Fibroblast of skin of left quadriceps (primary cell): ENCODE results near the gene MPIG6B.
A peak's percentile ranks its signal among the peaks of the same experiment; 100 is the strongest.
"Not testable (repeated sequence)": the region's sequence is repeated elsewhere in the genome, so short reads cannot be mapped to it uniquely, and the experiment has no call there.

Experiments used
- DNase-seq, 2 experiments: peaks; one replicate each; pipeline ENCODE4 v3.0.0-alpha.2; 2013; ENCODE audit warnings: low read depth in 2 of 2

MPIG6B gene

DNA sequence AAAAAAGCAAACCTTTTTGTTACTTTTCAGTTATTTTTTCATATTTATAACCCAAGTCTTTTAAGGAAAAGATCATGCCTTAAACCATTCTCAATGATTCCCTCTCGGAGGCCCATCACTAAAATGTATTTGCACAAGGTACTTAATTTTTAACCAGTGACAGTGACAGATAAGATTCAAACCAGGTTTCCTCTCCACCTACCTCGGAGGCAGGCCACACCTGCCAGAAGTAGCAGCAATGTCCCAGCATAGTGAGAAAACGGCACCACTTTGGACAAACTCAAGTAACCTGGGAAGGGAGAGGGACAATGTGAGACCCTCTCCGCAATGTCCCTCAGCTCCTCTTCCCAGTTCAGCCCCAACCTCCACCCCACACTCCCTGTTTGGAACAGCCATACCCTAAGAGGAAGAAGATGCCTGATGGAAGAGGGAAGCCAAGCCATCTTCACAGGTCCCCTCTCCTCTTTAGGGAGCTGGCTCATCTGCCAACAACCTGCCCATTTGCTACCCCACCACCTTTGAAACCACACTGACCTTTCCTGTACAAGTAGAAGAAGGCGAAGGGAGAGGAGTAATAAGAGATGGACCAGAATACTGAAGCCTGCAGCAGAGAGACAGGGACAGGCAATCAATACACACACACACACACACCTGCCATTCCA, 22.3 kb upstream of the MPIG6B start:
- DNase-seq = no peak

DNA sequence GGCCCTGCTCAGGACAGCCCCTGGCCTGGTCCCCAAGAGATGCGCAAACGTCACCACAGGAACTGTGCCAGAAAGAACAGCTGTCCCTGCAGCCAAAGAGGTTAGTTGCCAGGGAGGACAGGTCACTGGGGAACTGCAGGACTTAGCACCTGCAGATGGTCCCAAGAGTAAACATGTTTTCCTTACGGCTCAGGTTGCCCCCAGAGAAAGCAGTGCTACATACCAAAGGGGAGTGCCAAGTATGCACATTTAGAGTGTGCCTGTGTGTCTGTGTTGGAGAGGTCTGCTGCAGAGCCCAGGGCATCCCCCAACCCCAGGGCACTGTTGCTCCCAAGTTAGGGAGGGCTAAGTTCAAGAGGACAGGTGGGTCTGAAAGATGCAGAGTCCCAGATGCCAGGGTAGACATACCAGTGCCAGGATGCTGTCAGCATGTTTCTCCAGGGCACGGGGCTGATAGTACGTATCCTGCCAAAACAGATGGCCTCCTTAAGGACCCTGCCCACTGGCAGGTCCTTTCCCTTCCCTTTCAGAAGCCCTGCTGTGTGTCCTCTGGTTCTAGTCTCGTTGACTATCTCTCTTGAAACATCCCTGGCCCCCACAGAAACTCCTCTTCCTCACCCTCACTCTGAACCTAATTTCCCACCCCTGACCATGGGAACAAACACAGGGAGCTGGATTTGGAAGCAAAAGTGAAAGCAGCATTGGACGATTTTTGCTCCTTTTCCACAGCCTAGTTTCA, 21.3 kb upstream of the MPIG6B start:
- DNase-seq = no peak

DNA sequence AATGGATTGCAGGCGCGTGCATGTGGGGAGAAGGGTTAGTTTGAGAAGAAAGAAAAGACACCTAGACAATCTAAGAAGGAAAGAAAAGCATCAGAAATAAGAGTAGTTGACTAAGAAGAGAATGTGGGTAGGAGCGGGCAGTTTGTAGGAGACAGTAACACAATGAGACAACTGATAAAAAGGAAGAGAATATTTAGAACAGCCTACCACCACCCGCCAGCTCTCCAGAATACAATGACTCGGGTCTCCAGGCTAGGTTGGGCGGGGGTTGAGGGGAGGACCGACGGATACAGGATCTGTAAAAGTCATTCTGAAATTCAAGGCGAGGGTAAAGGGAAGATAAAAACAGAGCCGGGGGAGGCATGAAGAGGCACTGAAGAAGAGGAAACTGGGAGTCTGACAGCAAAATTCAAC, 20.8 kb upstream of the MPIG6B start:
- no peak for DNase-seq

DNA sequence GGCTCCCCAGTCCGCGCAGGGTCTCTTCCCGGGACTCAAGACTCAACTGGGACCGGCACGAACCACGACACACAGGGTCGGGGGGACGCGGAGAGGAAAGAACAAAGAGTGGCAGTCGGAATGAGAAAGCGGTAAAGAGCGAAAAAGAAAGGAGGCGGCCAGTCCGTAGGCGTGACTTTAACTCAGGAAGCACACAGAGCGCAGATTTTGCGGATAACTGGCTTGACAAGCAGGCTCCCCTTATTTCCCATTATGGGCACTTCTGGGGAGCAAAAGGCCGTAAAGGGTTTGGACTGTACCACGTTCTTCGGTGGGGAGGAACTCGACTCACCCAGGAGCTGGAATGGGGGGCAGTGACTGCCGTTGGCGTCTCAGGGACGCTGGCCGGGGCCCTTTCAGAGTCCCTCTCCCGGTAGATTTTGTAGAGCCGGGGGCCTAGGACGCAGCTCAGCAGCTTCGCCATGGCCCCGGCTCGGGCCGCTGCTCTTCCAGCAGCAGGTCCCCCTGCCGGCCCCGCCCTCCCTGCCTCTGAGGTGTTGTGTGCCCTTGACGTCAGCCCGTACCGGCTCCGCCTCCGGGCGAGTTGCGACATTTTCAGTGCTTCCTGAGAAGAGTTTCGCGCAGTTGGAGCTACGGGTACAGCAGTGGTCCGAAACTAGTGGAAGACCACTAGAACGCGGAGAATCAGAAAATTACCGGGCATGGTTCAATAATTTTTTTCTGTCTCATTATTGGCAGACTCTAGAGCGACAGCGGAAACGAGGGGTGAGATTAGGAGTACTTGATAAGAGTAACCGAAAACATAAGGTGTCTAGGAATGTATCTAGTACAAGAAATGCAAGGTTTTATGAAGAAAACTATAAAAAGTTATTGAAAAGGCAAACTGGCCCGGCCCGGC, 20.1 kb upstream of the MPIG6B start, which contains the start of gene ABHD16A:
TSS of gene ABHD16A (minus strand) at position 506 of the 898 bp plus-strand sequence. CDS start at position 463, 43 bp downstream.
- peak; percentile 96 to 97 for DNase-seq

GRCh38 chr6:31705931-31706330, 17.2 kb upstream of the MPIG6B start:
- no peak for DNase-seq

- DNase-seq = no peak
These were observed 16.6 kb upstream of the MPIG6B start, which contains the start of gene LY6G6F for GRCh38 chr6:31706599-31706998. Gene LY6G6F, plus strand, starts transcription at chr6:31706866. Its CDS starts 41 bp downstream, at chr6:31706907.

DNA sequence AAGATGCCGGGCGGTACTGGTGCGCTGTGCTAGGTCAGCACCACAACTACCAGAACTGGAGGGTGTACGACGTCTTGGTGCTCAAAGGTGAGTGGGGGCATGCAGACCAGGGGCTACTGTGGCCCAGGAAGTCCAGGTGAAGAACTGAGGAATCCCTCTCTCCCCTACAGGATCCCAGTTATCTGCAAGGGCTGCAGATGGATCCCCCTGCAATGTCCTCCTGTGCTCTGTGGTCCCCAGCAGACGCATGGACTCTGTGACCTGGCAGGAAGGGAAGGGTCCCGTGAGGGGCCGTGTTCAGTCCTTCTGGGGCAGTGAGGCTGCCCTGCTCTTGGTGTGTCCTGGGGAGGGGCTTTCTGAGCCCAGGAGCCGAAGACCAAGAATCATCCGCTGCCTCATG, 15.5 kb upstream of the MPIG6B start:
- no peak for DNase-seq

DNA sequence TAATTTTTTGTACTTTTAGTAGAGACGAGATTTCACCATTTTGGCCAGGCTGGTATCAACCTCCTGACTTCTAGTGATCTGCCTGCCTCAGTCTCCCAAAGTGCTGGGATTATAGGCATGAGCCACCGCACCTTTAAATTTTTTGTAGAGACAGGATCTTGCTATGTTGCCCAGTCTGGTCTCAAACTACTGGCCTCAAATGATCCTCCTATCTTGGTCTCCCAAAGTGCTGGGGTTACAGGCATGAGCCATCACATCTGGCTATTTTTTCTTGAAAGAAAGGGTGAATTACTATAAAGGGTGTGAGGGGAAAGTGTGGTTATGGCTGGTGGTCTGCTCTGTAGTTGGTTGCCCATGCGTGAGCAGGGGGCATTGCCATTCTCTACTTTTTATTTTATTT, 14.9 kb upstream of the MPIG6B start:
- no peak for DNase-seq

- DNase-seq = not testable (repeated sequence)
These were observed 14.0 kb upstream of the MPIG6B start for GRCh38 chr6:31709157-31709556.

DNA sequence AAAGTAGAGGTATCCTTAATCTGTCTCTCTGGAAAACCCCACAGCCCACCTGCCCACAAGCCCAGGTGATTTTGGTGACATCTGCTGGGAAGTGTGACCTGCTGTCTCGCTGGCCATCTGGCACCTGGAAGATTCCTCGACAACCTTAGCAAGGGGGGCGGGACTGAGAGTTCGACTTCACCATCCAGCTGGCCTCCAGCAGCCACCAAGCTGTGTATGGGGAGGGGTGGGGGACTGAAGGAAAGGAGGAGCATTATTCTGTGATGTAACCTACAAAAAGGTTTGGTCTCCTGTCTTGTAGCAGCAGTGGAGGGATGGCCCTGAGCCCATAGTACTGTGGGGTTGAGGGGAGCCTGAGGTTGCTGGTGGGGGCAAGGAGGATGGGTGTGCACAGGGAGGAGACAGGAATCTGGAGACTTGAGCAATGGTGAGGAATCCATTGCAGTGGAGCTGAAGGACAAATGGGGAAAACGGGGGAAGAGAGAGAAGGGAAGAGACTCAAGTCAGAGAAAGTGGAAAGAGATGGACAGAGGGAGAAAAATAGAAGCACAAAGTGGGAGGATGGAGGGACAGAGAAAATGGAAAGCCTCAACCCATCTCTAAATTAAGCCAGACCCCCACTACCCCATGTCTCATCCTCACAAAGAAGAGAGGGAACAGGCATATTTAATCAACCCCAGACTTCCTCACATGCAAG, 12.5 kb upstream of the MPIG6B start:
- no peak for DNase-seq

- no peak for DNase-seq
These were observed 11.9 kb upstream of the MPIG6B start for GRCh38 chr6:31711233-31711632.

GRCh38 chr6:31712296-31712695, 10.9 kb upstream of the MPIG6B start:
- DNase-seq = no peak

- no peak for DNase-seq
These were observed 9.7 kb upstream of the MPIG6B start for GRCh38 chr6:31713465-31713864.

GRCh38 chr6:31713991-31714684, 9.0 kb upstream of the MPIG6B start:
- no peak for DNase-seq

GRCh38 chr6:31715022-31715958, 7.9 kb upstream of the MPIG6B start, which contains the start of gene LY6G6D:
Gene LY6G6D, plus strand, starts transcription at chr6:31715348. Its CDS starts 8 bp downstream, at chr6:31715356.
- no peak for DNase-seq

DNA sequence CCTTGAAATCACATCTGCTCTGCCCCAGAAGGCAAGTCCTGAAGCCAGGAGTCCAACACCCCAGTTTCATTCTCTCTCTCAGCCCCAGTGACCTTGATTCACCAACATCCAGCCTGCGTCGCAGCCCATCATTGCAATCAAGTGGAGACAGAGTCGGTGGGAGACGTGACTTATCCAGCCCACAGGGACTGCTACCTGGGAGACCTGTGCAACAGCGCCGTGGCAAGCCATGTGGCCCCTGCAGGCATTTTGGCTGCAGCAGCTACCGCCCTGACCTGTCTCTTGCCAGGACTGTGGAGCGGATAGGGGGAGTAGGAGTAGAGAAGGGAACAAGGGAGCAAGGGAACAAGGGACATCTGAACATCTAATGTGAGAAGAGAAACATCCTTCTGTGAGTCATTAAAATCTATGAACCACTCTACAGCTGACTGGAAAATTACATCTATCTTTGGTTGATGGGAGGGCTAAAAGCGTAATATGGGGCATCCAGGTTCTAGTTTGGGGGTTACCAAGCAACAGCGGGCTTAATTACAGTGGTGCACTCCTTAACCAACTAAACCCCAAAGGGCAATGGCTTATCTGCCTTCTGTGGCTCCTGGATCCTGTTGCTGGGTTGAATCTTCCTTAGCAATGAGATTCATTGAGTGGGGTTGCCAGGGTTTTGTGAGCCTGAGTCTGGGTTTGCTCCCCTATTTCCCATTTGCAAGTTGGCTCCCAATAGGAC, 5.5 kb upstream of the MPIG6B start:
- no peak for DNase-seq

DNA sequence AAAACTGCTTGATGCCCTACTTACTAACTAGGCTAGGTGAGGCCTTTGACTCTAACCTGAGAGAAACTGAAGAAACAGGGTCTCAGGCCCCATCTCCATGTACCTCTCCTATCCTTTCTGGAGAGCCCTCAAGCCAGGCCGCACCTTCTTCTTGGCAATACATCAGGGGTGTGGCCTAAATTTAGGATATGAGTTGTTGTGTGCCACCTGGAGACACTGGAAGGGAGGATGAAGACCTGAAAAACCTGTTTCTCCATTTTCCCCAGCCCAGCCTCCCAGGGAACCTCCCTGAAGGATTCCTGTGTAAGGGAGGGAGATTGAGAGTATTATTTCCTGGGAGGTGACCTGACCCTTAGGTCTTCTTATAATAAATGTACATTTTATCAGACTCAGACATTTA, 4.9 kb upstream of the MPIG6B start:
- no peak for DNase-seq

- DNase-seq = no peak
These were observed 4.2 kb upstream of the MPIG6B start for GRCh38 chr6:31719001-31719400.

GRCh38 chr6:31720196-31720770, 2.9 kb upstream of the MPIG6B start:
- DNase-seq = no peak
